Measurements from ENCODE around the gene REC114.
"Not testable (repeated sequence)": the region's sequence is repeated elsewhere in the genome, so short reads cannot be mapped to it uniquely, and the experiment has no call there.

REC114 gene

DNA sequence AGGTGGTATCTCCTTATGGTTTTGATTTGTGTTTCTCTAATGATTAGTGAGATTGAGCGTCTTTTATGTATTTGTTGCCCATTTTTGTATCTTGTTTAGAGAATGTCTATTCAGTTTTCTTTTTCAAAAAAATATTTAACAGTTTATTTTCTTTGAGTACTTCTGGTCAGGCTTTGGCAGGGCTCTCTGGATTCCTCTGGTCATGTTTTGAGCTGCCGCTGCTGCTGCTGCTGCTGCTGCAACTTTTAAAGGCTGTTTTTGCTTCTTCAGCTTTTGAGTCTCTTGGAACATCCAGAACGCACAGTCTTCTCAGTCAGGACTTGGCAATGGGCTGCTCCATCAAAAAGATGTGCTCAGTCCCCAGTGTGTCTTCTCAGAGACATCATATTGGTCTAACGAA is 40.1 kb downstream of the REC114 start:
- Mint-ChIP-seq H3K9me3 (peaks cover 6% of the 10 kb centered on the region), H3K27ac (no peak overlapping the region), H3K36me3 (ENCODE audit: low read depth) (no peaks in the 10 kb centered on the region), H3K27me3 (peaks cover 11% of the 10 kb centered on the region), H3K4me1 (ENCODE audit: low read depth) (no peaks in the 10 kb centered on the region), H3K4me3 (no peak overlapping the region)

DNA sequence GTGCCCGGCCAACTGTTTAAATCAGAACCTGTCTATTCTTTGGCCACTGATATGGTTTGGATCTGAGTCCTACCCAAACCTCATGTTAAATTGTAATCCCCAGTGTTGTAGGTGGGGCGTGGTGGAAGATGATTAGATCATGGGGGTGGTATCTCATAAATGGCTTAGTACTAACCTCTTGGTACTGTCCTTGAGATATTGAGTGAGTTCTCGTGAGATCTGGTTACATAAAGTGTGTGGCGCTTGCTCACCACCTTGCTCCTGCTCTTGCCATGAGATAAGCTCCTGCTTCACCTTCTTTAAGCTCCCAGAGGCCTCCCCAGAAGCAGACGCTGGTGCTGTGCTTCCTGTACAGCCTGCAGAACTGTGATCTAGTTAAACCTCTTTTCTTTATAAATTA is 42.4 kb downstream of the REC114 start:
- no peaks in the 10 kb centered on the region for H3K36me3 Mint-ChIP-seq (ENCODE audit: low read depth)
- no peak overlapping the region for H3K27ac Mint-ChIP-seq
- H3K4me1 Mint-ChIP-seq (ENCODE audit: low read depth) = no peaks in the 10 kb centered on the region
- peaks cover 7% of the 10 kb centered on the region for H3K27me3 Mint-ChIP-seq
- H3K9me3 Mint-ChIP-seq = peaks cover 6% of the 10 kb centered on the region
- no peak overlapping the region for H3K4me3 Mint-ChIP-seq

DNA sequence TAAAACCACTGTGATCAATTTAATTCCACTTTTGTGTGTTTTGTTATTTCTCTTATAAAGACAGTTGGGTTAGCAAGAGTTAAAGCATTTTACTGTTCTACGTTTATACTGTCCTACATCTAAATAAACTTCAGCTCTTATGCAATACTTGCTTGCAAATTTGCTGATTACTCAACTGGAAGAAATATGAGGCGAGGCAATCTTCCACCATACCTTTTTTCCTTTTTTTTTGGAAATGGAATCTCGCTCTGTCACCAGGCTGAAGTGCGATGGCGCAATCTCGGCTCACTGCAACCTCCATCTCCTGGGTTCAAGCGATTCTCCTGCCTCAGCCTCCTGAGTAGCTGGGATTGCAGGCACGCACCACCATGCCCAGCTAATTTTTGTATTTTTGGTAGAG is 42.9 kb downstream of the REC114 start:
- H3K36me3 Mint-ChIP-seq (ENCODE audit: low read depth) = not testable (repeated sequence)

DNA sequence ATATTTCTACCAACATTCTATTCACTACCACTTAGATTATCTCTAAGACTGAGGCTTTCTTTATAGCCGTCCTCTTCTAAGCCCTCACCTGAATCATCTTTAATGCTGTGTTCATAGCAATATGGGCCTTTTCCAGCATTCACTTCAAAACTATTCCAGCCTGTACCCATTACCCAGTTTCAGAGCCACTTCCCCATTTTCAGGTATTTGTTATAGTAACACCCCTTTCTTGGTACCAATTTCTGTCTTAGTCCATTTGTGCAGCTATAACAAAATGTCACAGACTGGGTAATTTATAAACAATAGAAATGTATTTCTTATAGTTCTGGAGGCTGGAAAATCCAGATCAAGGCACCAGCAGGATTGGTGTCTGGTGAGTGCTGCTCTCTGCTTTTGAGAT is 45.7 kb downstream of the REC114 start:
- Mint-ChIP-seq H3K4me3 (no peak overlapping the region), H3K4me1 (ENCODE audit: low read depth) (no peaks in the 10 kb centered on the region), H3K27ac (no peak overlapping the region), H3K27me3 (peaks cover under 1% of the 10 kb centered on the region), H3K36me3 (ENCODE audit: low read depth) (no peaks in the 10 kb centered on the region), H3K9me3 (no peaks in the 10 kb centered on the region)

More for the DNA sequence above, 42.9 kb downstream of the REC114 start:
- not testable (repeated sequence) for H3K27ac Mint-ChIP-seq; H3K9me3 Mint-ChIP-seq; H3K27me3 Mint-ChIP-seq; H3K4me1 Mint-ChIP-seq (ENCODE audit: low read depth); H3K4me3 Mint-ChIP-seq

DNA sequence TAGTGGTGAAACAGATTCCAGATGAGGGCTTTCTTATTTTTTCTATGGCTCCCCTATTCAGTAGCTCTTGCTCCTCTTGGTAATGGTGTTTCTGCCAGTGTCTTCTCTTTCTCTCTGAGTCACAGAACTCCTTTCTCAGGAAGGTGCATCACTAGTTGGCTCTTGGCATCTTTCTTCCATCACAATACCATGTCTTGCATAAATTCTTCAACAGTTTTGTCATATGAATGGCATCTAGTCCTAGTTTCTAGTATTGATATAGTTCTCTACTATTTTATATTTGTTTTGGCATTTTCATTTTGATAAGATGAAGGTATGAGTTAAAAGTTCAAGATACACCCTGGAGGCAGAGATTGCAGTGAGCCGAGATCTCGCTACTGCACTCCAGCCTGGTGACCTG is 51.0 kb downstream of the REC114 start:
- H3K36me3 Mint-ChIP-seq (ENCODE audit: low read depth) = no peaks in the 10 kb centered on the region
- H3K9me3 Mint-ChIP-seq = no peaks in the 10 kb centered on the region
- no peaks in the 10 kb centered on the region for H3K4me1 Mint-ChIP-seq (ENCODE audit: low read depth)
- H3K27me3 Mint-ChIP-seq = peaks cover 17% of the 10 kb centered on the region
- H3K4me3 Mint-ChIP-seq = no peak overlapping the region
- H3K27ac Mint-ChIP-seq = no peak overlapping the region

DNA sequence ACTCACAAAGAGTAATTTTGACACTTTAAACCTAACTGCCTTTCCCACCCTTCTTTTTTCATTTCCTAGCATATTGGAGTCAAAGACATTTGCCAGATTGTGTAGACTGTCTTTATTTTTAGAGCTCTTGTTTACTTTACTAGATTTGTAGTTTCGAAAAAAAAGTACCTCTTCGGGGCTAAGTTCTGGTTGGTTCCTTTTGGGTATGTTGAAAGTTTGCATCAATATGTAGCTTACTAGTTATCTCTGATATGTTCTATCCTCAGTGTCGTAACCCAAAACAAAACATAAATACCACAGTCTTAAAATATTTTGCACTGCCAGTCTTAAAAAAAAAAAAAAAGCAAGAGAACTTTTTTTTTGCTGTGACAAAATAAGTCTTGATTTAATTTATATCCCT is 52.2 kb downstream of the REC114 start:
- no peak overlapping the region for H3K4me3 Mint-ChIP-seq
- no peak overlapping the region for H3K27ac Mint-ChIP-seq
- no peaks in the 10 kb centered on the region for H3K4me1 Mint-ChIP-seq (ENCODE audit: low read depth)
- H3K27me3 Mint-ChIP-seq = peaks cover 17% of the 10 kb centered on the region
- H3K9me3 Mint-ChIP-seq = no peaks in the 10 kb centered on the region
- H3K36me3 Mint-ChIP-seq (ENCODE audit: low read depth) = no peaks in the 10 kb centered on the region

DNA sequence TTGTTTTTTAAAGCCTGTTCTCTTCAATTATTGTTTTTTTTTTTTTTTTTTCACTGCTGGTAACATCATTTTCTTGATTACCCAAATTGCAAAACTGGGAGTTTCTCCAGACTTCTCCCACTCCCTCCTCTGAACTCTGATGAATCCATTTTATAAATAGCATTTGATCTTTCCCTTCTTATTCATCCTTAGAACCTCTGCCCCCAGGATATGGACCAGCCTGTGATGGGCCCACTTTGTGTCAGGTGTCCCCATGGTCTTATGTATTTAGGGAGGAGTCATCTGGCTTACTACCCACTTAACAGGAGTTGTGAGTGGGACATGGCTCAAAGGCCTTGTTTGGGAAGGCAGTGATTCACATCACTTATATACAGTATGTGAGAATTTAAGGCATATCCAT is 57.7 kb downstream of the REC114 start:
- Mint-ChIP-seq H3K4me3 (no peak overlapping the region), H3K27ac (no peak overlapping the region), H3K4me1 (ENCODE audit: low read depth) (no peaks in the 10 kb centered on the region), H3K36me3 (ENCODE audit: low read depth) (no peaks in the 10 kb centered on the region), H3K27me3 (peaks cover 10% of the 10 kb centered on the region), H3K9me3 (no peaks in the 10 kb centered on the region)

DNA sequence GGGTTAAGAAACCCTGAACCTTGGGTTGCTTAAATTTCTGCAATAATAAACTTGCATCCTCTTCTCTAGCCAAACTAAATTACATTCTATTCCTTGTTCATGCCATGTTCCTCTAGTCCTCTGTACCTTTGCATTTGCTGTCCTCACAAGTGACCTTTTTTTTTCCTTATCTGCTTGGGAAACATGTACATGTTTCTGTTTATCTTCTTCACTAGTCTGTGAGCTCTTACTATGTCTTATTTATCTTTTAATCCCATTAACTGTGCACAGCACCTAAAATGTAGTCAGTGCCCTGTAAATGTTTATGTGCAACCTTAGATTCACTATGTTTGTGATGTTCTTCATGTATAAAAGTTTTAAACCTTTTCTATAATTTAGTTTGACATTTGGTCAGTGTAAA is 61.9 kb downstream of the REC114 start:
- Mint-ChIP-seq H3K4me3 (no peak overlapping the region), H3K27me3 (peaks cover 8% of the 10 kb centered on the region), H3K9me3 (no peaks in the 10 kb centered on the region), H3K4me1 (ENCODE audit: low read depth) (no peaks in the 10 kb centered on the region), H3K27ac (no peak overlapping the region), H3K36me3 (ENCODE audit: low read depth) (no peaks in the 10 kb centered on the region)

DNA sequence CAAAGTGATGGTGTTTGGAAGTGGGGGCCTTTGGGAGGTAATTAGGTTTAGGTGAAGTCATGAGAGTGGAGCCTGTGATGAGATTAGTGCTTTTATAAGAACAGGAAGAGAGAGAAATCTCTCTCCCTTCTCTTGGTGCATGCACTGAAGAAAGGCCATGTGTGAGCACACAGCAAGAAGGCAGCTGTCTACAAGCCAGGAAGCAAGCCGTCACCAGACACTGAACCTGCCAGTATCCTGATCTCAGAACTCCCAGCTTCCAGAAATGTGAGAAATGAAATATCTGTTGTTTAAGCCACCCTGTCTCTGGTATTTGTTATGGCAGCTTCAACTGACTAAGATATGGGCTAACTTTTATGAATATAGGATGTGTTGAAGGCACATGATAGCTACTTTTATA is 72.6 kb downstream of the REC114 start:
- Mint-ChIP-seq H3K4me1 (ENCODE audit: low read depth) (peaks cover 3% of the 10 kb centered on the region), H3K27me3 (no peaks in the 10 kb centered on the region), H3K9me3 (no peaks in the 10 kb centered on the region), H3K4me3 (no peak overlapping the region), H3K27ac (no peak overlapping the region), H3K36me3 (ENCODE audit: low read depth) (no peaks in the 10 kb centered on the region)

DNA sequence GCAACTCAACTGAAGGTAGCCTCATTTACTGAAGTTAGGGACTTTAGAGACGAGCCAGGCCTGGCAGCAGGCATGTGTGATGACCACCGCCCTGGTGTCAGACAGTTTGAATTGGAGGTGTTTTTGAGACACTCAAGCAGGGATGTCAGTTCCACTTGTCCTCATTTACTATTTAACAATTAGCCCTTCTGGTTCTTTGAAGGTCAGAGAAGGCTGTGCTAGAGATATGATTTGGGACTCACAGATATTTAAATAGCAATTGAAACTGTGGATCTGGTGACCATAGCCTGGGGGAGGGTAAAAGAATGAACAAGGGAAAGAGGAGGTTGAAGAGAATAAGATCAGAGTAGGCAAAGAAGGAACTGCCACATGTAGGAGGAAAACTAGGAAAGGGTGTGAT is 74.6 kb downstream of the REC114 start:
- Mint-ChIP-seq H3K27me3 (peaks cover 4% of the 10 kb centered on the region), H3K9me3 (no peaks in the 10 kb centered on the region), H3K36me3 (ENCODE audit: low read depth) (no peaks in the 10 kb centered on the region), H3K27ac (no peak overlapping the region), H3K4me1 (ENCODE audit: low read depth) (peaks cover 3% of the 10 kb centered on the region), H3K4me3 (no peak overlapping the region)

DNA sequence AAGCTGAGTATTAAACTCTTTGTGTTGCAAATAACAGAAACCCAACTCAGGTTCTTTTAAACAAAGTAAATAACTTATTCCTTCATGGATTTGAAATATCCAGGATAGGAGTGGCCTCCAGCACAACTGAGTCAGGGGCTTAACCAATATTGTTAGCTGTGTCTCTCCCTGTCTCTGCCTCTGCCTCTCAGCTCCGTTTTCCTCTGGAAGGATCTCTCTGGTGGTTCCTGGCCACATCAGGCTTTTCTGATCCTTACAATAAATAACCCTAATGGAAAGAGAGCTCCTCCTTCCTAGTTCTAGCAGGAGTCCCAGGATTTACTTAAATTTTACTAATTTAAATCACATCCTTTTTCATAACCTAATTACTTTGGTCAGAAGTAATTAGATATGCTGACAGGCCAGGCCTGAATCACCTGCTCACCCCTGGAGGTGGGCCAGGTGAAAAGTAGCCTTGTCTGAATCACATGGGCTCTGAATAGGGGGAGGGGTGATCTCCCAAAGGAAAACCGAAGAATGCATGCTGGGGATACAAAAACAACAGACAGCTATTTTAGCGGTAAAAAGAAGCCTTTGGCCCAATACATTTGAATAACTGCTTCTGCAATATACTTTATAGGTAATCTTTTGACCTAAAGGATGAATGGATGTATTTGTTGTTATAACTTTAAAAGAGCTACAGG is 75.4 kb downstream of the REC114 start:
- H3K36me3 Mint-ChIP-seq (ENCODE audit: low read depth) = no peaks in the 10 kb centered on the region
- no peak overlapping the region for H3K4me3 Mint-ChIP-seq
- no peak overlapping the region for H3K27ac Mint-ChIP-seq
- peaks cover 4% of the 10 kb centered on the region for H3K27me3 Mint-ChIP-seq
- peaks cover 3% of the 10 kb centered on the region for H3K4me1 Mint-ChIP-seq (ENCODE audit: low read depth)
- H3K9me3 Mint-ChIP-seq = no peaks in the 10 kb centered on the region

DNA sequence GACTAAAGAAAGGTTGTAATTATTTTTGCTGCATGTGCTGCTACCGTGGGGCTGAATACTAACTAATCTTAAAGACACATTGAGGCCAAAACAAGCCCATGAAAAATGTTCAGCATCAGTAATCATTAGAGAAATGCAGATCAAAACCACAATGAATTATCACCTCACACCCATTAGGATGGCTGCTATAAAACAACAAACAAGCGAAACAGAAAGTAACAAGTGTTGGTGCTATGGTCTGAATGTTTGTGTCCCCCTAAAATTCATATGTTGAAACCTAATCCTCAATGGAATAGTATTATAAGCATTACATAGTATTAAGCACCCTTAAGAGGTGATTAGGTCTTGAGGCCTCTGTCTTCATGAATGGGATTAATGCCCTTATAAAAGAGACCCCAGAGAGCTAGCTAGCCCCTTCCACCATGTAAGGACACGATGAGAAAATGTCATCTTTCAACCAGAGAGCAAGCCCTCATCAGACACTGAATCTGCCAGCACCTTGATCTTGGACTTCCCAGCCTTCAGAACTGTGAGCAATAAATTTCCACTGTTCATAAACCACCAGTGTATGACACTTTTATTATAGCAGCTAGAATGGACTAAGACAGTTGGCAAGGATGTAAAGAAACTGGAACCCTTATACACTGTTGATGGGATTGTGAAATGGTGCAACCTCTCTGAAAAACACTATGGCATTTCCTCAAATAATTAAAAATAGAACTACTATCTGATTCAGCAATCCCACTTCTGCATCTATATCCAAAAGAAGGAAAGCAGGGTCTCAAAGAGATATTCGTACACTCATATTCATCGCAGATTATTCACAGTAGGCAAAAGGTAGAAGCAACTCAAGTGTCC is 76.1 kb downstream of the REC114 start:
- peaks cover 3% of the 10 kb centered on the region for H3K4me1 Mint-ChIP-seq (ENCODE audit: low read depth)
- no peaks in the 10 kb centered on the region for H3K36me3 Mint-ChIP-seq (ENCODE audit: low read depth)
- H3K27me3 Mint-ChIP-seq = peaks cover 4% of the 10 kb centered on the region
- no peak overlapping the region for H3K27ac Mint-ChIP-seq
- no peaks in the 10 kb centered on the region for H3K9me3 Mint-ChIP-seq
- no peak overlapping the region for H3K4me3 Mint-ChIP-seq

DNA sequence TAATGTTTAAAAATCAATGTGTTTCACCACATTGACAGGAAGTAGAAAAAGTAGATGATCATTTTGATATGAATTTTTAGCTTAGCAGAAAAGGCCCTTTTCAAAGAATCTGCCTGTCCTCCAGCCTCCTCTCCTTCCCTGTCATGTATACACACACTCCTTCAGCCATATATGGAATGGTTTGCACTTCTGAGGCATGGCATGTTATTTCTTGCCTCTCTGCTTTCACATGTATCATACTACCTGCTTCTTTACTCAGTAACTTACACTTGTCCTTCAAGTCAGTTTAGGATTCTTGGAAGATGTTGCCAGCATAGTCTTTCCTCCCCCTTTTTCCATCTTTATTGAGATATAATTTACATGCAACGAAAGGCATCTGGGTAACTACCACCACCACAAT is 79.0 kb downstream of the REC114 start:
- Mint-ChIP-seq H3K4me1 (ENCODE audit: low read depth) (peaks cover 3% of the 10 kb centered on the region), H3K4me3 (no peak overlapping the region), H3K9me3 (no peaks in the 10 kb centered on the region), H3K27ac (no peak overlapping the region), H3K36me3 (ENCODE audit: low read depth) (no peaks in the 10 kb centered on the region), H3K27me3 (peaks cover 4% of the 10 kb centered on the region)

DNA sequence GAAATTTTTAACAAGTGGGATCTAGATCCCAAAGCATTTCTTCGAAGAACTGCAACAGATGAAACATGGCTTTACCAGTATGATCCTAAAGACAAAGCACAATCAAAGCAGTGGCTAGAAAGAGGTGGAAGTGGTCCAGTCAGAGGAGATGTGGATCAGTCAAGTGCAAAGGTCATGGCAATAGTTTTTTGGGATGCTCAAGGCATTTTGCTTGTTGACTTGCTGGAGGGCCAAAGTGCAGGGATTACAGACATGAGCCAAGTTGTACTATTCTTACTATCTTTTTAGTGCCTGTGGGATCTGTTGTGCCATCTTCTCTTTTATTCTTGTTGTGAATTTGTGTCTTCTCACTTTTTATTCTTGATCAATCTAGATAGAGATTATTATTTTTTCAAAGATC is 82.0 kb downstream of the REC114 start:
- Mint-ChIP-seq H3K4me1 (ENCODE audit: low read depth) (no peaks in the 10 kb centered on the region), H3K36me3 (ENCODE audit: low read depth) (no peaks in the 10 kb centered on the region), H3K9me3 (no peaks in the 10 kb centered on the region), H3K4me3 (no peak overlapping the region), H3K27ac (no peak overlapping the region), H3K27me3 (peaks cover 4% of the 10 kb centered on the region)

DNA sequence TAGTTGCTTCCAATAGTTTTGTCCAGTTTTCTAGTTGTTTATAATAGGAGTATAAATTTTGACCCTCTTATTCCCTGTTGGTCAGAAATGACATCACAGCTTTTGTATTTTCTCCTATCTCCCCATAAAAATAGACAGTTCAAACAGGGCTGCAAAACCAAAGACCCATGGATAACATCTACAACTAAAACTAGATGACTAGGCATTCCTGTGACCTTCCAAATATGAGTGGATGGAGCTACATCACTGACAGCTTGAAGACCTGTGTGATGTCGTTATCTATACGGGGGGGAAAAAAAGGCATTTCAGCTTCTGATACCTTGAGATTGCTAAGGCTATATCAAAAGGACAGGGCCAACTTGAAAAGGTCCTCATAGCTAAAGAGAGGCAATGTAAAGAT is 84.6 kb downstream of the REC114 start:
- H3K27me3 Mint-ChIP-seq = no peaks in the 10 kb centered on the region
- H3K36me3 Mint-ChIP-seq (ENCODE audit: low read depth) = no peaks in the 10 kb centered on the region
- H3K9me3 Mint-ChIP-seq = no peaks in the 10 kb centered on the region
- no peaks in the 10 kb centered on the region for H3K4me1 Mint-ChIP-seq (ENCODE audit: low read depth)
- no peak overlapping the region for H3K4me3 Mint-ChIP-seq
- H3K27ac Mint-ChIP-seq = no peak overlapping the region

DNA sequence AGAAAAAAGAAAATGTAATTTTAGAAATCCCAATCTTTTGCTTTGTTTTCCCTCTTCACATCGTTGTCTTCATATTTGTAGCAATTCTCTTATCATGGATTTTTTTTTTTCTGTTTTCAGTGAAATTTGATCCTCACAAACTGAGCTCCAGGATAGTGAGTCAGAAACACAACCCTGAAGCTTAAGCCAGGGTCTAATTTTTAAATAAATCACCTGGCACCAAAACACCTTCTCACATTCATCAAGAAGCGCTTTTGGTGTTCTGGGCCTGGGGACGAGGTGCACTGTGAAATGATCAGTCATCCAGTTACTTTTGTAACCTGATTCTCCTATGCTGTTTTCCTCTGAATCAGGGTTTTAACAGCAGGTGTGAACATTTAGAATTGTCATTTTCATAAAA is 87.7 kb downstream of the REC114 start:
- Mint-ChIP-seq H3K27me3 (no peaks in the 10 kb centered on the region), H3K36me3 (ENCODE audit: low read depth) (no peaks in the 10 kb centered on the region), H3K27ac (no peak overlapping the region), H3K4me1 (ENCODE audit: low read depth) (no peaks in the 10 kb centered on the region), H3K4me3 (no peak overlapping the region), H3K9me3 (no peaks in the 10 kb centered on the region)
